Stimulated activated naive CD8-positive, alpha-beta T cell treated with anti-CD3 and anti-CD28 coated beads, Interleukin-15, Interleukin-2, amounts not matched to agents 100 ng/mL and 50 ng/mL, for 24 hours (primary cell): Measurements from ENCODE around the gene SNW1.

ENCODE experiments used
- H3K27ac Mint-ChIP-seq: one replicate; pipeline ENCODE4 v1.8.0; 2021; ENCODE audit warnings: mild to moderate bottlenecking, mixed read lengths
- H3K27me3 Mint-ChIP-seq: one replicate; pipeline ENCODE4 v1.8.0; 2021; ENCODE audit warnings: mixed read lengths
- H3K36me3 Mint-ChIP-seq: one replicate; pipeline ENCODE4 v1.8.0; 2021; ENCODE audit warnings: low read depth, mixed read lengths
- H3K4me1 Mint-ChIP-seq: one replicate; pipeline ENCODE4 v1.8.0; 2021; ENCODE audit warnings: low read depth, mixed read lengths
- H3K4me3 Mint-ChIP-seq: one replicate; pipeline ENCODE4 v1.8.0; 2021; ENCODE audit warnings: mild to moderate bottlenecking, mixed read lengths
- H3K9me3 Mint-ChIP-seq: one replicate; pipeline ENCODE4 v1.8.0; 2021; ENCODE audit warnings: mixed read lengths

Gene SNW1

GRCh38 chr14:77714926-77715325 lies 46.0 kb downstream of the SNW1 start:
- Mint-ChIP-seq H3K4me1 (peaks cover 29% of the 10 kb centered on the region), H3K36me3 (peaks cover 76% of the 10 kb centered on the region), H3K27ac (peak overlapping the region; percentile 83), H3K4me3 (peak overlapping the region; percentile 11), H3K27me3 (no peaks in the 10 kb centered on the region), H3K9me3 (no peaks in the 10 kb centered on the region)

- peak overlapping the region; percentile 94 for H3K27ac Mint-ChIP-seq
- H3K4me3 Mint-ChIP-seq = peak overlapping the region; percentile 93
- H3K4me1 Mint-ChIP-seq = peaks cover 56% of the 10 kb centered on the region
- H3K36me3 Mint-ChIP-seq = peaks cover 66% of the 10 kb centered on the region
- no peaks in the 10 kb centered on the region for H3K27me3 Mint-ChIP-seq
- no peaks in the 10 kb centered on the region for H3K9me3 Mint-ChIP-seq
Observed at GRCh38 chr14:77710364-77710763, 50.6 kb downstream of the SNW1 start.

DNA sequence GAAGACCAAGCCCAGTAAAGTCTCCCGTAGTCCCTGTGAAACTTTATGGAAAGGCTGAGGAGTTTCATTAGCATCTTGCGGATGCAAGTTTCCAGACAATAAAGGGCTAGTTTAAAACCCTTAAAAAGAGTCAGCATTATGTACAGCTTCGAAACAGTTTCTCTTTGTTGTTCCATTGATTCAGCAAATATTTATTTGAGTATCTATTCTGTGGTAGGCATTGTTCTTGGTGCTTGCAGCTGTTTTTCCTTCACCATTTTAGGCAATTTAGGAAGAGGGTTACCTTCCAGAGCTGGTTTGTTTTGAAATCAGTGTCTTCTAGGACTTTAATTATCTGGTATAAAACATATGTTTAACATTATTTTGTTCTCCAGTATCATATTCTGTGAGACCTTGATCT lies 51.5 kb downstream of the SNW1 start:
- Mint-ChIP-seq H3K36me3 (peaks cover 61% of the 10 kb centered on the region), H3K4me3 (peak overlapping the region; percentile 93), H3K27me3 (no peaks in the 10 kb centered on the region), H3K9me3 (no peaks in the 10 kb centered on the region), H3K27ac (peak overlapping the region; percentile 94), H3K4me1 (peaks cover 53% of the 10 kb centered on the region)

GRCh38 chr14:77708749-77709148 lies 52.2 kb downstream of the SNW1 start:
- Mint-ChIP-seq H3K9me3 (no peaks in the 10 kb centered on the region), H3K27me3 (no peaks in the 10 kb centered on the region), H3K4me3 (peak overlapping the region; percentile 93), H3K36me3 (peaks cover 67% of the 10 kb centered on the region), H3K4me1 (peaks cover 53% of the 10 kb centered on the region), H3K27ac (peak overlapping the region; percentile 94)

DNA sequence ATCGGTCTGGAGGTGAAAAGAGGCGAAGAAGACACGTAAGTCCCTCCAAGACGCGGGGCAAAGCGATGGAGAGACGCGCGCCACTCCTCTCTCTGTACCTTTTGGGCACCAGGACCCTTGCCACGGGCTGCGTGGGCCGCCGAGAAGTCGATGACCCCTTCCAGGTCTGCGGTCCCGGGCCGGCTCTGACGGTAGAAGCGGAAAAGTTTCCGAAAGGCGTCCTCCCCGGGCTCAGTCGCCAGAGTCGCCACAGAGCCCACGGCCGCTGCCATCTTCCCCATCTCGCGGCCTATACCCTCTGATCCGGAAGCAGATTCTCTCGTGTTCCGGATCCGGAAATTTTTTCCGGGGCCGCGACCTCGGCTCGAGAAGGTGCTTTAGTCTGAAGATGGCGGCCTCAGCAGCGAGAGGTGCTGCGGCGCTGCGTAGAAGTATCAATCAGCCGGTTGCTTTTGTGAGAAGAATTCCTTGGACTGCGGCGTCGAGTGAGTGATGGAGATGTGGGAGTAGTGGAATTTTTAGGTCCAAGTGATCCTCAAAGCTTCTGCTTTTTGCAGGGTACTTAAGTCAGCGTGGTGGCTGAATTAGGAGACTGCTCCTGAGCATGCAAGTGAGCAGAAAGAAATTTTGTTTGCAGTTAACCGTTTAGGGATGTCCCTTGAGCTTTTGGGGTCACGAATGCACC lies 53.1 kb downstream of the SNW1 start, which contains the start of the genes ALKBH1 and SLIRP:
ALKBH1 (minus strand) TSS at position 300 of the 685 bp plus-strand sequence; CDS start at position 281, 19 bp downstream.
SLIRP (plus strand) TSS at position 380 of the 685 bp plus-strand sequence; CDS start at position 389, 9 bp downstream.
- Mint-ChIP-seq H3K27ac (peak within 1 kb of the TSS; percentile 94), H3K4me3 (peak within 1 kb of the TSS; percentile 93), H3K4me1 (peaks cover 47% of the 10 kb centered on the region), H3K27me3 (no peaks in the 10 kb centered on the region), H3K36me3 (peaks cover 60% of the 10 kb centered on the region), H3K9me3 (no peaks in the 10 kb centered on the region)

- peaks cover 55% of the 10 kb centered on the region for H3K36me3 Mint-ChIP-seq
- peak overlapping the region; percentile 94 for H3K27ac Mint-ChIP-seq
- peak overlapping the region; percentile 93 for H3K4me3 Mint-ChIP-seq
- H3K27me3 Mint-ChIP-seq = no peaks in the 10 kb centered on the region
- H3K4me1 Mint-ChIP-seq = peaks cover 44% of the 10 kb centered on the region
- H3K9me3 Mint-ChIP-seq = no peaks in the 10 kb centered on the region
Observed at GRCh38 chr14:77707355-77707723, 53.6 kb downstream of the SNW1 start.

- no peaks in the 10 kb centered on the region for H3K27me3 Mint-ChIP-seq
- H3K27ac Mint-ChIP-seq = no peak overlapping the region
- no peaks in the 10 kb centered on the region for H3K9me3 Mint-ChIP-seq
- H3K4me1 Mint-ChIP-seq = no peaks in the 10 kb centered on the region
- H3K4me3 Mint-ChIP-seq = no peak overlapping the region
- H3K36me3 Mint-ChIP-seq = peaks cover 71% of the 10 kb centered on the region
Observed at GRCh38 chr14:77691259-77691658, 69.7 kb downstream of the SNW1 start.

DNA sequence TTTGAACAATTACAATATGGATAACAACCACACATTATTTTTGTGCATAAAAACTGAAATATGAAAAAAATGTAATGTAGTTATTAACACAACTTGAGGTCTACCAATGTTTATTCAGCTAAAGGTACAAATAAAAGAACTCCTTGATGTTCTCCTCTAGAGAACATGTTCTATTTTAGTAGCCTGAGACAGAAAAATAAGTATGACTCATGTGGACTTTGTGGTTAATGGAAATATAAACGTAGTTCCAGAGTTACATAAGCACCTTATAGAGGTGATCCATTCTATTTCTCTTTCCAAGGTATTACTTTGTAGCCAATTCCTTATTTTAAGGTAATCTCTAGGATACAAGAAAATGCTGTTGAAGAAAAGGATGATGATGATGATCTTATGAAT lies 78.8 kb downstream of the SNW1 start:
- Mint-ChIP-seq H3K4me1 (peaks cover 13% of the 10 kb centered on the region), H3K4me3 (no peak overlapping the region), H3K36me3 (peaks cover 63% of the 10 kb centered on the region), H3K27me3 (no peaks in the 10 kb centered on the region), H3K9me3 (no peaks in the 10 kb centered on the region), H3K27ac (peak overlapping the region; percentile 1)

- H3K36me3 Mint-ChIP-seq = peaks cover 58% of the 10 kb centered on the region
Observed at GRCh38 chr14:77681196-77682157, 79.5 kb downstream of the SNW1 start.

GRCh38 chr14:77674931-77675330 lies 86.0 kb downstream of the SNW1 start:
- H3K27me3 Mint-ChIP-seq = no peaks in the 10 kb centered on the region
- peaks cover 56% of the 10 kb centered on the region for H3K36me3 Mint-ChIP-seq
- H3K4me1 Mint-ChIP-seq = peaks cover 4% of the 10 kb centered on the region
- no peak overlapping the region for H3K27ac Mint-ChIP-seq
- H3K4me3 Mint-ChIP-seq = no peak overlapping the region
- no peaks in the 10 kb centered on the region for H3K9me3 Mint-ChIP-seq

More at GRCh38 chr14:77681196-77682157, 79.5 kb downstream of the SNW1 start:
- no peaks in the 10 kb centered on the region for H3K27me3 Mint-ChIP-seq
- no peak overlapping the region for H3K4me3 Mint-ChIP-seq
- peaks cover 13% of the 10 kb centered on the region for H3K4me1 Mint-ChIP-seq
- H3K9me3 Mint-ChIP-seq = no peaks in the 10 kb centered on the region
- no peak overlapping the region for H3K27ac Mint-ChIP-seq

- no peak overlapping the region for H3K27ac Mint-ChIP-seq
- peaks cover 41% of the 10 kb centered on the region for H3K36me3 Mint-ChIP-seq
- no peaks in the 10 kb centered on the region for H3K9me3 Mint-ChIP-seq
- H3K4me1 Mint-ChIP-seq = peaks cover 4% of the 10 kb centered on the region
- H3K27me3 Mint-ChIP-seq = no peaks in the 10 kb centered on the region
- no peak overlapping the region for H3K4me3 Mint-ChIP-seq
Observed at GRCh38 chr14:77673193-77673592, 87.8 kb downstream of the SNW1 start.
